GM19438 (cell line): ENCODE data around the gene BRD1.

Source experiments
- ATAC-seq: cut with Tn5 transposase; IDR thresholded peaks from one replicate; pipeline ENCODE4 v1.9.1; 2021; ENCODE audit warnings: low read depth; ENCODE audit not compliant: unreplicated experiment

The BRD1 gene

DNA sequence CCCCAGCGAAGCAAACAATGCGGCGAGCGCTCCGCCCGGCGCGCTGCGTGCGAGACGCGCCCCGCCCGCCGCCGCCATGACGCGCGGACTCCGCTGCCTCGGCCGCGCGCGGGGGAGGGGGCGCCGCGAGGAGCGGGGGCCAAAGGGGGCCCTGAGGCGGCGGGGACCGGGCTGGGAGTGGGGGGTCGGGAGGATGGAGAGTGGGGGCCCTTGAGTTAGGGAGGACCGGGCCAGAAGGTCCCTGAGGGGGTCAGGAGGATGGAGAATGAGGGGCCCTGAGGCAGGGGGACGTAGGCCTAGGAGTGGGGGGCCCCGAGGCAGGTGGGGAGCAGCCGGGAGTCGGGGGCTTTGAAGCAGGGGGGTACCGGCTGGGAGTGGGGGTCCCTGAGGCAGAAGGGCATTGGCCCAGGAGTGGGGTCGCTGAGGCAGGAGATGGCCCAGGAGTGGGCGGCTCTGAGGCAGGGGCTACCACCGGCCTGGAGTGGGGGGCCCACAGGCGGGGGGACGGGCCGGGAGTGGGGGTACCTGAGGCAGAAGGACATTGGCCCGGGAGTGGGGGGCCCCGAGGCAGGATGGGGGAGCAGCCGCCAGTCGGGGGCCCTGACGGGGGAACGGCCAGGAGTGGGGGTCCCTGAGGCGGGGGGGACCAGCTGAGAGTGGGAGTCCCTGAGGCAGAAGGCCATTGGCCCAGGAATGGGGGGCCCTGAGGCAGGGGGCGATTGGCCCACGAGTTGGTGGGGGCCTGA is at the start of gene BRD1:
Gene BRD1, minus strand, starts transcription at position 21 of the 746 bp plus-strand sequence. CDS start 3,556 bp downstream, outside the sequence.
- no peak for ATAC-seq

DNA sequence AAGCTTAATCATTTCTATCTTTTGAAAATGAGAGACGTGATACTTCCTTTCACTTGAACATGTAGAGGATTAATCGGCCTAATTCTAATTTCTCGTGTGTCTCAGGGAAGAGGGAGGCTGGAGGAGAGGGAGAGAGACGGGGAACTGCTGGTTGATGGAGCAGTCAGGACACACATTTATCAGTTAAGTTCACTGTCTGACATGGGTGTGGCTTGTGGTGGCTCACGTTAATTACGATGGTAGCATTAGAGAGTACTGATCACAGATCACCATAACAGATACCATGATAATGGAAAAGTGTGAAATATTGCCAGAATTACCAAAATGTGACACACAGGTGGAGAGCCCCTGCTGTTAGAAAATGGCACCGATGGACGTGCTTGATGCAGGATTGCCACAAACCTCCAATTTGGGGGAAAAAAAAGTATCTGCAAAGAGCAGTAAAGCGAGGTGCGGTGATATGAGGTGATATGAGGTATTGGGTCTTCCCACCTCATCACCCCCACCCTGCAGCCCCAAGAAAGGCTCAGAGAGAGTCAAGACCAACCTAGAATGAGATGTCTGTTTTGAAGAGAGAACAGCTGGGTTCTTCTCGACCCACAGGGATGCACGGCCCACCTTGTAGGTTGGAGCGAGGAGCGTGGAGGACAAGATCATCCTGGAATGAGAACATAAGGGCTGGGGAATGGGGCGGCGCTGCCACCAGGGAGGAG is 45.7 kb upstream of the BRD1 start:
- no peak for ATAC-seq

DNA sequence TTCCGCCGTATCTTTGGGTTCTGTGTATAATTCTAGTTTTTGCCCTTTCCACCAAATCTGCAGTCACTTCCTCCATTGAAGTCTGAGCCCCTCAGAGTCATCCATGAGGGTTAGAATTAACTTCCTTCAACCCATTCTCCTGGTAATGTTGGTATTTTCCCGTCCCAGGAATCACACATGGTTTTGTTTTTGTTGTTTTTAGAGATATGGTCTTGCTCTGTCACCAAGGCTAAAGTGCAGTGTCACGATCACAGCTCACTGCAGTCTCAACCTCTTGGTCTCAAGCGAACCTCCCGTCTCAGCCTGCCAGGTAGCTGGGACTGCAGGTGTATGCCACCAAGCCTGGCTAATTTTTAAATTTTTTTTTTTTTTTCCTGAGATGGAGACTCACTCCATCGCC is 44.7 kb upstream of the BRD1 start:
- ATAC-seq = no peak

GRCh38 chr22:49871482-49871881 is 43.8 kb upstream of the BRD1 start:
- no peak for ATAC-seq

DNA sequence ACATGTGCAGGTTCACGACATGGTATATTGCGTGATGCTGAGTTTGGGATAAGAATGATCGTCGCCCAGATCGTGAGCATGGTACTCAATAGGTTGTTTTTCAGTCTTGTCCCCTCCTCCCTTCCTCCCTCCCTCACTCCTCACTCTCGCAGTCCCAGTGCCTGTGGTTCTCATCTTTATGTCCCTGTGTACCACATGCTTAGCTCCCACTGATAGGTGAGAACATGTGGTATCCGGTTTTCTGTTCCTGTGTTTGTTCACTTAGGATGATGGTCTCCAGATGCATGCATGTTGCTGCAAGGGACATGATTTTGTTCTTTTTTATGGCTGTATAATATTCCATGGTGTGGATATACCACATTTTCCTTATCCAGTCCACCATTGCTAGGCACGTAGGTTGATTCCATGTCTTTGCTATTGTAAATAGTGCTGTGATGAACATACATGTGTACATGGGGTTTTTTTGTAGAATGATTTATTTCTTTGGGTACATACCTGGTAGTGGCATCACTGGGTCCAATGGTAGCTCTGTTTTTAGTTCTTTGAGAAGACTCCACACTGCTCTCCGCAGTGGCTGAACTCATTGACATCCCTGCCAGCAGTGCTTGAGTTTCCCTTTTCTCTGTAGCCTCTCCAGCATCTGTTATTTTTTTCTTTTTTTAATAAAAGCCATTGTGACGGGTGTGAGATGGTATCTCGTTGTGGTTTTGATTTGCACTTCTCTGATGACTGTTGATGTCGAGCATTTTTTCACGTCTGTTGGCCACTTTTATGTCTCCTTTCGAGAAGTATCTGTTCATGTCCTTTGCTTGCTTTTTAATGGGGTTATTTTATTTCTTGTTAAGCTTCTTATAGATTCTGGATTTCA is 42.4 kb upstream of the BRD1 start:
- no peak for ATAC-seq

- ATAC-seq = no peak
Observed at GRCh38 chr22:49869086-49869830, 41.6 kb upstream of the BRD1 start.

- ATAC-seq = no peak
Observed at GRCh38 chr22:49867303-49868265, 39.9 kb upstream of the BRD1 start.

DNA sequence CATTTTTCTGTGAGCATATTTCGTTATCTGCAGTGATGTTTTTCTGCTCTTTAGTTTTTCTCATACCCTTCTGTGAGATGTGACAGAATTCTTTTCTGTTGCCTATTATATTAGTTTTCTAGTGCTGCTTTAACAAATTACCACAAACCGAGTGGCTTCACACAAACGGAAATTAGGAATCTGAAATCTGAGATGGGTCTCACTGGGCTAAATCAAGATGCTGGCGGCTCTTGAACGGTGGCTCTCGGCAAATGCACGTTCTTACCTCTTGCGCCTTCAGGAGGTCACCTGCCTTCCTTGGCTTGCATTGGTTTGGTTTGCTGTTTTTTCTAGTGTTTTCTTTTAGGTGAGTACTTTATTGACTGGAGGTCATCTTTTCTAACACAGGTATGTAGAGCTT is 39.0 kb upstream of the BRD1 start:
- no peak for ATAC-seq

GRCh38 chr22:49866134-49866533 is 38.5 kb upstream of the BRD1 start:
- no peak for ATAC-seq

- no peak for ATAC-seq
Observed at GRCh38 chr22:49865156-49865555, 37.5 kb upstream of the BRD1 start.

- no peak for ATAC-seq
Observed at GRCh38 chr22:49863931-49864330, 36.3 kb upstream of the BRD1 start.

DNA sequence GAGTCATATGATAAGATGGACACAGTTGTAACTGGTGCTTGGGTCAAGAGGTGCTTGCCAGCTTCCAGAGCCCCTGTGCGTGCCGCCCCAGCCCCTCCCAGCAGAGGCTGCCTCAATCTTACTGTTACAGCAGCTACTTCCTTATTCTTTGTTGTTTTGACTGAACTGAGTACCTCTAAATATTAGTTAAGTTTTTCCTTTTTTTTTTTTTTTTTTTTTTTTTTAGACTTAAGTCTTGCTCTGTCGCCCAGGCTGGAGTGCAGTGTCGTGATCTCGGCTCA is 34.8 kb upstream of the BRD1 start:
- ATAC-seq = no peak

GRCh38 chr22:49861642-49862495 is 34.2 kb upstream of the BRD1 start:
- ATAC-seq = no peak

DNA sequence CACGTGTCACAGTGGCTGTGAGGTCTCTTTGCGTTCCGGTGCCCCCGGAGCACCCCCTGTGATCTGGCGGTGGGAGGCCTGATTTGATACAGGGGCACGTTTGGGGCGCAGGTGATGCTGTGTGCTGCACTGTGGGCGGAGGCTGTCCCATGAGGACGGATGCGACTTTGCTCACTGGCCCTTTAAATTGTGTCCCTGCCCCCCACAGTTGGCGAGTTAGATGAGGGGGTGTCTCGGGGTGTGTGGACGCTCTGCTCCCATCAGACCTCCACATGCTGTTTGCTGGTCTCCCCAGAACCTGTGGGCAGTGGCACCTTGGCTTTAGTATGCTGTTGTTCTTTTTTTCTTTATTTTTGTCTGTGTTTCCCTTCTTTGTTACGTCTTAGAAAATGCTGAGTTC is 31.2 kb upstream of the BRD1 start:
- ATAC-seq = no peak

DNA sequence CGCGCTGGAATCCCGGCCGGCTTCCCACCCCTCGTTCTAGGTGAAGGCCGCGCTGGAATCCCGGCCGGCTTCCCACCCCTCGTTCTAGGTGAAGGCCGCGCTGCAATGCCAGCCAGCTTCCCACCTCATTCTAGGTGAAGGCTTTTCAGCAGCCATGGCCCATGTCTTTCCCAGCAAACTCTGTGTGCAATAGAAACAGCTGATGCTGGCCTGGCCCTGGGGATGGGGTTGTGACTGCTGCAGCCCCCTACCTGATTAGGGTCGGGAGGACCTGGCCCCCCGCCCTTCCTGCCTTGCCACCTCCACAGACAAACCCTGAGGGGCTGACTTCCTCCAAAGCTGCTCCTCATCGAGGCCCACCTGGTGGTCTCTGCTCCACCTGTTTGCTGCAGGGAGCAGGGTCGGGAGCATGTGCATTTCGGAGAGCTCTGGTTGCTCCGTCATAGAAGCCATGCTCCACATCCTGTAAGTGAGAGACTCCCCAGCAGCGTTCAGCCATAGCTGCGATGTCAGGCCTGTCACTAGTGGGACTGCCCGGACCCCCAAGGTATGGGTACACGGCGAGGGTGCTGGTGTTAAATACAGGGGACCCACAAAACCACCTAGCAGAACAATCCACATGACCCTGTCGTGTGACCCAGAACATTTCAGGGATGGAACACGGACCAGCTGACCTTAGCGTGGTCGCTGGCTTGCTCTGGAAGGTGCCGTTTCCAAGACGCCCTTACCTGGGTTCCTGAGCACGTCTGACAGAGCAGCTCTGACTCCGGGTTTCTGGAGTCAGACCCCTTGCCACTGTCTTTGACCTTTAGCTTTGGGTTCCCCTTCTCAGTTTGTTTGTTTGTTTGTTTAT is 29.3 kb upstream of the BRD1 start:
- ATAC-seq = no peak

GRCh38 chr22:49856343-49856742 is 28.7 kb upstream of the BRD1 start:
- ATAC-seq = no peak

DNA sequence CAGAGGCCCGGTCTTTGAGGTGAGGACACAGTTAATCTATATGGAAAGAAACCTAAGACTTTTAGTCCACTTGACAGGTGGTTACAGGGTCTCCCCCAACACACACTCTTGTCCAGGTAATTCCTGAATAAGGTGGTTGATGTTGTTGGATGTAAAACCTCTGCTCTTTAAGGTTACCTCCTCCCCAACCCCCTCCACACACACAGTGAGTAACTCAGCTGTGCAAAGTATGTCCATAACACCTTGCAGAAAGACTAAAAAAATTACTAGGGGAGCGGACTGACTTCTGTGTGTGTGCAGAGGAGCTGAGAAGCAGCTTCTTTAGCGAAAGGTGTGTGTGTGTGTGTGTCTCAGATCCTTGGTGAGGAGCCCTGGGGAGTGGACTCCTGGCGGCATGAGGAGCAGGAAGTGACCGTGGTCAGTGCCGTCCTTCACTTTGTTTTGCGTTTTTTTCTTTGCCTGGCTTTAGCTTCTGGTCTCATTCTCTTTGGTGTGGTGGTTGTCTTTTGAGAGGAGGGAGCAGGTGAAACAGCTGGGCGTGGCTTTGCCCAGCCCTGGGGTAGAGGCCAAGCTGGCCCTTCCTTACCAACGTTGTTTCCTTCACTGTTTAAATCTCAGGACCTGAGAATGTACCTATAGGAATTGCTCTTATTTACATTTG is 27.7 kb upstream of the BRD1 start:
- ATAC-seq = no peak
